CD4-positive, alpha-beta T cell treated with Interferon alpha-2 for 1 hour (primary cell): Measurements from ENCODE around the gene TMEM164.
A peak's percentile ranks its signal among the peaks of the same experiment; 100 is the strongest.

ENCODE experiments used
- DNase-seq, 2 donors: peaks; one replicate each; pipeline ENCODE4 v3.0.0-alpha.2; 2020 to 2022

The TMEM164 gene

GRCh38 chrX:110086162-110086915 lies 83.4 kb downstream of the TMEM164 start:
- no peak for DNase-seq

DNA sequence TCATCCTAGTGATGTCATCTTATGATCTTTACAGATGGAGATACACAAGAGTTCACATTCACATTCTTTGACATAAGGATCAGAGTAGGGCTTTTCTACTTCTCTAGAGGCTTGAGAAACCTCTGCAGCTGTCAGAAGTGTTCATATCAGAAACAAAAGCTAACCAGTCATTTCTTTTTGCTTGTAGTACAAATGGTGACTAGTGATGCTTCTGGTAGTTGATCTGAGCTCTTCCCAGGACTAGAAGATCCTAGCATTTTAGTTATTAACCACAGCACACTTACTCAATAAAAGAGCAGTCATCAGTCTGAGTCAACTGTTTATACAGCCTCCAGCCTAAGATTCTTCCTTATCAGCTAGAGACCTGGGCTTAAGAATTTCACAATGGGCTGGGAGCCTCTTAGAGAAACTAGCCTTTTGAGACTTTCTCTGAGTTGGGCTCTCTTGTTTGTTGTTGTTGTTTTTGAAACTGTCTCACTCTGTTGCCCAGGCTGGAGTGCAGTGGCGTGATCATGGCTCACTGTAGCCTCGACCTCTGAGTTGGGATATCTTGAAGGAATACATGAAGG lies 84.1 kb downstream of the TMEM164 start:
- DNase-seq: no peak

DNA sequence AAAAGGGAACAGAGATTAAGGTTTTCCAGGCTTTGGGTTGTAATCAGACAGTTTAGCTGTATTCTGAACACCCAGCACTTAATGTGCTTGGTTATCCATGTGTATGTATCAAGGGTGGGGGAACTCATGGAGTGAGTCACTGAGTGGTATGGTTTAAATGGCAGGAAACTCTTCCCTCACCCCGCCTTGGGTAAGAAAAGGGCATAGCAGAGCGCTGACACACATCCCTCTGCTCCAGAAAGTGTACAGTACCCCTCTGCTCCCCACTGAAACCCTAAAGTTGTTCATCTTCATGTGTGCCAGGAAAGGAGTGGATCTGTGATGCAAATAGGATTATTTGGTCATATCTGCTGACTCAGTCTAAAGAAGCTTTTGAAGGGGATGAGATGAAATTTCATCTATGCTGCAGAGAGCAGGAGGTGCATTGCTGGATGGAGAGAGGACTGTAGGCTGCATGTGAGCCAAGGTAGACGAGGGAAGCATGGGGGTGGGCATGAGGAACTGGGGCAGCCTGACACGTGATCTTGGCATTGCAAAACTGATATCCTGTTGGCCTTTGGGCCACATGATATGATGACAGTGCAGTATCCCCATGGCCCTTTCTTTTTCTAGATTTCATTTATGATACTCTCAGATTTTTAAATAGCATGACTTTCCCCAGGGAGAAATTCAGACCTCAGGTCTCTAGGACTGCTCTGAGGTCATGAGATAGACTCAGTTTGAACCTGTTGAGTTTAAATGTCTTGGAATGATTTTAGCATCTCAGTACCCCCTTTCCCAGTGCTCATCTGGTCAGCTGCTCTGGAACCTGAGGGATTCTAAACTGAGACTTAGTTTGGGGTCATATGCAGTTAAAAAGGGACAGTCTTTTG lies 84.8 kb downstream of the TMEM164 start:
- DNase-seq: peak in 1 of 2 donors; percentile 4

DNA sequence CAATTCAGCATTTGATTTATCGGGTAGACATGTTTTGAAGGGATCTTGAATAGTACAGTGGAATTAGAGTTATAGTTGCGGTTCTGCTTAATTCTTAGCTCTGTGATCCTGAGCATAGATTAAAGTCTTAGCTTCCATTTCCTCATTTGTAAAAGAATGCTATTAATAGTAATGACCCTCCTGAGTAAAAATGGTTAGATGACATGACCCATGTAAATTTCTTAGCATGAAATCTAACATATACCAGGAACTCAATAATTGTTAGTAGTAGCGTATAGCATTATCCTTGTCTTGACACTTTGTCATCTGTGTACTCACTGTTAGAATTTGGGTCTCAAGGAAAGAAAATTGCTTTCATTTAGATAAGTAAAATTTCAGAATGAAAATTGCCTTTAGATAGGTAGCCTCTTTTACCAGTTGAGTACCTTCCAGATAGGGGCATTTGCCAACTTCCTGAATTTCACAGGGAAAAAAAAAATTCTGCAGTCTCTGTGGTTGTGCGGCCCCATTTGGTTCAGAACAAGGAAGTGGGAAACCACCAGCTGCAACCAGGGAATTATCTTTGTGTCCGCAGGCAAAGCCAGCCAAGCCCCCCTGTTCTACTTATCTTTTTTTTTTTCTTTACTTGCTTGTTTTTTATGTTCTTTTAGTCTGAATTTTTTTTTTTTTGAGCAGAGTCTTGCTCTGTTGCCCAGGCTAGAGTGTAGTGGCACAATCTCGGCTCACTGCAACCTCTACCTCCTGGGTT lies 86.9 kb downstream of the TMEM164 start:
- peak in 1 of 2 donors; percentile 4 for DNase-seq

DNA sequence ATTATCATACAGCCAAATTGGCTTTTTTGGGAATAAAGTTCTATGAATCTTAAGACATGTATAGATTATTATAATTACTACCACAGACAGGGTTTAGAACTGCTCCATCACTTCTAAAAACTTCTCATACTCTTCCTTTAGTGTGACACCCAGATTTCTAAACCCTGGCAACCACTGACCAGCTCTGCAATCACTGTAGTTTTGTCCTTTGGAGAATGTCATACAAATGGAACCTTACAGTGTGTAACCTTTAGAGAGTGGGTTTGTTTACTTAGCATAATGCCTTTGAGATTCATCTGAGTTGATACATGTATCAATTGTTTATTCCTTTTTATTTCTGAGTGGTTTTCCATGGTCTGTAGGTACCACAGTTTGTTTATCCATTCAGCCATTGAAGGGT lies 95.0 kb downstream of the TMEM164 start:
- DNase-seq: no peak

- no peak for DNase-seq
Observed at GRCh38 chrX:110103344-110103743, 100.4 kb downstream of the TMEM164 start.

- DNase-seq: no peak
Observed at GRCh38 chrX:110104078-110104477, 101.2 kb downstream of the TMEM164 start.

DNA sequence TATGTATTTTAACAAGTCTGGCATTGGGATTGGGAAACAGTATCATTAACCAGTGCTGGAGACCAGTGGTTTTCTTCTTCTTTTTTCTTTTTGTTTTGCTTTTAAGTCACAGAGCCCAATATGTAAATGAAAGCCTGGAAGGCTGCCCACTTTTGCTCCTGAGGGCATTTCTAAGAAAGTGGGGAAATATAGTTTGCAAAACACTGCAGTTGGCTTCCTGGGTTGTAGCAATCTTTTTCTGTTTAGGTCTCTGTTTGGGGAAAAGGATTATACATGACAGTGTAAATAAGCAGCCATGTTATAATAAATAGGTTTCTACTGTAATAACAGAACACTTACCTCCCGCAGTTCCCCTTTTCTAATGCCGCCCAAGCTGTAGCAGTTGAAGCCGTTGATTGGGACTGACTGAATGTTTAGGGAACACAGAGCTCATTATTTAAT lies 105.5 kb downstream of the TMEM164 start:
- peak in 1 of 2 donors; percentile 4 for DNase-seq

GRCh38 chrX:110114260-110114776 lies 111.4 kb downstream of the TMEM164 start:
- DNase-seq: no peak

DNA sequence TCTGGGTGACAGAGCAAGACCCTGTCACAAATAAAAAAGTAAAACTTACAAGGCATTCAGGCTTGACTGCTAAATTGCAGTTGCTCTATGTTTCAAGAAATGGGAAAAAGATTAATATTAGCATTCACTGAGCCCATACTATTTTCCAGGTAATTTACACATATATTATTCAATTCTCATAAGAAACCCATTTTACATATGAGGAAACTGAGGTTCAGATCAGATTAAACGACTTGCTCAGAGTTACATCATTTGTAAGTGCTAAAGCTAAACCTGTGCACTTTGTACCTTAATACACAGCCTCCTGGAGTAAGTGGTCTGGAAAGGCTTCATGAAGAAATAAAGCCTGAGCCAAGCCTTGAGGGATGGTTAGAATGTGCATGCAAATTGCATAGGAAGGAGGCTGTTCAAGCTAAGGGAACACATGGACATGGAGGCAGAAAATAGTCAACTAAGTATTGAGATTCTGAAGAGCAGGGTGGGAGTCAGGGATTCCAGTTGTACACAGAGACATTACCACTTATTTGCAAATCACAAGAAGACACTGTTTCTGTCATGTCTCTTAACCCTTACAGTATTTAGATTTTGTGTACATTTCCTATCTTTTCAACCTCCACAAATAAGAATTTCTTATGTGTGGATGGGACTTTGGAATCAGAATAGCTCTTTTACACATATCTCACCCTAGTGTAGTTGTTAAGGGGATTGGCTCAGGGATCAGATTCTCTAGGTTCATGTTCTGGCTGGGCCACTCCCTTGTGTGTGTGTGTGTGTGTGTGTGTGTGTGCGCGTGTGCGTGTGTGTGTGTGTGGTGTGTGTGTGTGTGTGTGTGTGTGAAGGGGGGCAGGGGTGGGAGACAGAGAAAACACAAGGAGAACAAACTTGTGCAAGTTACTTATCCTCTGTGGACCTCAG lies 113.4 kb downstream of the TMEM164 start:
- no peak for DNase-seq

GRCh38 chrX:110118530-110118929 lies 115.6 kb downstream of the TMEM164 start:
- no peak for DNase-seq

DNA sequence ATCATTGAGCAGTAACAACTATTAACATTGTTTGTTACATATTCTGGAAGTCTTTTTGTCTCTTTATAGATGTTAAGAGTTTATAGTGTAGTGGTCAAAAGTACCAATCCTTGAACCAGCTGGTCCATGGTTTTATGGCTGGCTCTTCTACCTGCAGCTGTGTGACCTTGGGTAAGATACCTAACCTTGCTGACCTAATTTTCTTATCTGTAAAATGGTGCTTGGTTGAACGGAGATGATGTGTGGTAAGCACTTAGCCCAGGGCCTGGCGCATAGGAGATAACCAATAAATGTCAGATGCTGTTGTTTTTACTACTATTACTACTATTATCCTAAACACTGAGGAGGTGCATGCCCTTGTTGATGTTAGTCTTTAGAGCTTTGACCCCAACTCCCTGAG lies 116.6 kb downstream of the TMEM164 start:
- DNase-seq: no peak

- DNase-seq: no peak
Observed at GRCh38 chrX:110120025-110120424, 117.1 kb downstream of the TMEM164 start.

DNA sequence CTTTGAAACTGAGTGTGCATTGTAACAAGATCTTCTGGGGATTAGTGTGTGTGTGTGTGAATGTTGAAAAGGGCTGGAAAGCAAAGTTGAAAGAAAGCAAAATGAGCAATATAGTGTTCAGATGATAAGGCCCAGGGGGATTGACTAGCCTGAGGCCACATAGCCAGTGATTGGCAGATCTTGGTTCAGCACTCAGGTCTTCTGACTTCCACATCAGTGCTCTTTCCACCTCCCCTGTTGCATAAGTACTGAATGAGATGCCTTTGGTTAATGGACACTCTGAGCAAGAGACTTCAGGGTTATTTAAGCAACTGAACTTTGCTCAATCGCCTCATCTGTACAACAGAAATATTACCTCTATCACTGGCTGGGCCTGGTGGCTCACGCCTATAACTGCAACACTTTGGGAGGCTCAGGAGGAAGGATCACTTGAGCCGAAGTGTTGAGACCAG lies 120.4 kb downstream of the TMEM164 start:
- DNase-seq: no peak

DNA sequence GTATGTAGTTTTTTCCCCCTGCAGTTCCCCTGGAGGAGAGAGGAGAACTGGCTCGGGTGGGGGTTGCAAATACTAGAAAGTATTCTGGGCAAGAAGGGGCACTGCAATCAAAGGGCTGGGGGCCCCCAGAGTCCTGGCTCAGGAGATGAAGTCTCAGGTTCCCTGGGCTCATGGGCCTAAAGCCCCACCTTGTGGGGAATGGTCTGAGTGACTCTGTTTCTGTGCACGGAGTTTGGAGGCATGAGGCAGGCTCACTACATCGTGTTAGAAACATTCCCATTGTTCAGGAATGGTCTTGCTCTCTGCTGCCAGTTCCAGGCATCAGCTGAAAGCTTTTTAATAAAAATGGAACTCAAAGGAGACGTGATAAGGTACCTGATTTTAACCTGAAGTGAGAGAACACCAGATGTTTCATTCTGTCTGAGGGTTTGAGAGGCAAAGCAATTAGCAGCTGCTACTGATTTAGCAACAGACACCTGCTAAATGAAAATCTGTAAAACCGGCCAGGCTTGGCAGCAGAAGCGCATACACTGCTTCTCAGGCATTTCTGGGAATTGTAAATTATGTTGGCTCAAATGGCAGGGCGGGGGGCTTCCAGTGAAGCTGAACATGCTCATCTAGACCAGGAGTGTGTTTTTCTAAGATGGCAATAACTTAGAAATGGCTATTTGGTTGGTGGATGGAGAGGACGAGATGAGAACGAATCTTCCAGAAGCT lies 122.7 kb downstream of the TMEM164 start:
- DNase-seq: no peak

DNA sequence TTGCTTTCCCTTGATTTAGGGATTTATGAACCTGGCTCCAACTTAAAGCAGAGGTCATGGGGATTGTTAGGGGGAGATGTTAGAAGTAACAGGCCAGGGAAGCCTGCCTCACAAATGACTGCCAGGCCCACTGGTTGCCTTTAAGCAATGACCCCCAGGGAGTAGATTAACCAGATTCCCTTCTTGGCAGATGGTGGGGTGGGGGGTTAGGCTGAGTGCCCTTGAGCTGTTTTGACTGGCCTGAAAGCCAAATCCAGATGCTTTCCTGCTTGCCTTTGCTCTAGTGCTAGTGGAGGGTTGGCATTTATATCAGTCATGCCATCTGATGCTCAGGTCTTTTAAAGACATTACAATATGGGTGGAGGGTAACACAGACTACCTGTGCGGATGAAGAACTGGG lies 128.1 kb downstream of the TMEM164 start:
- no peak for DNase-seq

GRCh38 chrX:110132450-110133114 lies 129.7 kb downstream of the TMEM164 start:
- DNase-seq: no peak

- DNase-seq: no peak
Observed at GRCh38 chrX:110133735-110134370, 130.9 kb downstream of the TMEM164 start.

DNA sequence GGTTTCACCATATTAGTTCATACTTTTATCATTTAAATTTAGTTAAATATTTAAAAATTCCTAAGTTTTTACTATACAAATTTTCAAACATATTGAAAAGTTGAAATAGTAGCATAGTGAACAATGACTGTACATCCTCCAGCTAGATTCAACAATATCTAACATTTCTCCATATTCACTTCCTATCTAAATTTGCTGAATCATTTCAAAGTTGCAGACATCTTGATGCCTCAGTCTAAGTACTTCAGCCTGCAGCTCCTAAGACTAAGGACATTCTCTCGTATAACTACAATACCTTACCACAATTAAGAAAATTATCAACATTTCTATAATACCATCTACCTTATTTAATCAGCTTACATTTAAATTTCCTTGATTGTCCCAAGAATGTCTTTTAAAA lies 132.7 kb downstream of the TMEM164 start:
- no peak for DNase-seq

DNA sequence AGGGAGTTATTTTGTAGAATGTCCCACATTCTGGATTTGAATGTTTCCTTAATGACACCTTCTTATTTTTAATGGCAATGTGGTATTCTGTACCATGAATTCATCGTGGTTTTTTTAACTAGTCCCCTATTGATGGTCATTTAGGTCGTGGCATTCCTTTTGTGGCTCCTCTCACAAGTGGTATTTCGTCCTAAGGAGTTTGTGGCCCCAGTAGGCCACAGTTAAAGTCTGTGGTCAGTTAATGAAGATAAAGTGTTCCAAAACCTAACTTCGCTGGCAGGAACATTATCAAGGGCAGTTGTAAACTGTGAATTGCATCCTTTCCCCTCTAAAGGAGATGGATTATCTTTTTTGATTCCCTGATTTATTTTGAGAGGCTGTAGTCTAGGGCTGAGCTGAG lies 133.2 kb downstream of the TMEM164 start:
- DNase-seq: no peak
